GM21737 (cell line): ENCODE results near the gene SORBS2.

Source experiments
- ATAC-seq: cut with Tn5 transposase; IDR thresholded peaks from one replicate; pipeline ENCODE4 v1.9.1; 2021; ENCODE audit warnings: mild to moderate bottlenecking, moderate library complexity; ENCODE audit not compliant: unreplicated experiment

The SORBS2 gene

DNA sequence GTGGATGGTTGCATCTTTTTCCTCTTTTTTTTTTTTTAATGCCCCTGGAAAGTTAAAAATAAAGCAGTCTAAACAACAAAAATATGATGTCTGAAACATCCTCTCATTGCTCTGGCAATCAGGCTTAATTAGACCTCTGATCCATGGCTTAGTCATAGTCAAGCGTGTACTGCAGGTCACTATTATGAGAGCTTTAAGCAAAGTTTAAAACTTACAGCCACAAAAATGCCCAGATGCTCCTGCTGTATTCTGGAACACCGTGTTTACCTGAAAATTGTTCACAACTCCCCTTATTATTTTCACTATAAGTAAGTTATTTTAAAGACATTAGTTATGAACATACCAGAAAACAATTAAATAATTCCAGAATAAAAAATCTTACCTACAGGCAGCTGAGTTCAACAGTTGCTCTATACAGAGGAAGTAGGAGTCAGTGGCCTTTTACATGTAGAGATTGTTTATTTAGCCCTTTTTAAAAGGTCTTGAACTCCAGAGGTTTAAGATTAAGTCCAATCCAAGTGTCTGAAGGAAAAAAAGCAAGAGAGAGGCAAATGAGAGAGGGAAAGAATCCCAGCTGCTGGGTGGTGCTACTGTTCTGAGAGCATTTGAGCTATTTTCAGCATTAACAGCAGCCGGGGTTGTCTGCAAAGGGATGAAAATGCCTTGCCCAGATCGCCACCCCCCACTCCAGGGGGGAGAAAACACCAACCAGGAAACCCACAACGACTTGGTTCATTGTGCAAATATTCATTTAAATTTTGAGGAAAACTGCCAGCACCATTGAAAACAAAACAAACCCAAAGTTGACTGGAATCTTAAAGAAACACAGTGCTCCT lies 36.9 kb downstream of the SORBS2 start:
- no peak for ATAC-seq

DNA sequence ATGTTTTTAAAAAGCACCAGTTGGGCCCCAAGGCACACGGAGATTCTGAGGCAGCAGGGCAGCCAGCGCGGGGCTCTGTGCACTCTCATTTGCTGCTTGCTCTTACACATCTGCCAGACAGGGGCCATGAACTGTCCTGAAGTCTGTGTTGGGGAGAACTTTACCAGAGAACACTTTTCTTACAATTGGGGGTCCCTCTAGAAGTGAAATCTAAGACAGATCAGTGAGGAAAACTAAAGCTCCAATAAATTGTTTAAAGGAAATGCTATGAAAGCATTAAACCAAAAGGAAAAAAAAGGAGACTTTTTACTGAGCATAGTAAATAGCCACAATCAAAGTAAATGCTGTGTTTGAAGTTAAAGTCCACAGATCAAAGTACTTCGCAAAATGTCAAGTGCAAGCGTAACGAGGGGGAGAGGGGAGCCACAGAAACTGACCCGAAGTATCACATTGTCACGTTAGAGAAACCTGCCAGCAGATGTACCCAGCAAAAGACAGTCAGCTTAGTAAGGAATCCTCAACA lies 37.8 kb downstream of the SORBS2 start:
- no peak for ATAC-seq

DNA sequence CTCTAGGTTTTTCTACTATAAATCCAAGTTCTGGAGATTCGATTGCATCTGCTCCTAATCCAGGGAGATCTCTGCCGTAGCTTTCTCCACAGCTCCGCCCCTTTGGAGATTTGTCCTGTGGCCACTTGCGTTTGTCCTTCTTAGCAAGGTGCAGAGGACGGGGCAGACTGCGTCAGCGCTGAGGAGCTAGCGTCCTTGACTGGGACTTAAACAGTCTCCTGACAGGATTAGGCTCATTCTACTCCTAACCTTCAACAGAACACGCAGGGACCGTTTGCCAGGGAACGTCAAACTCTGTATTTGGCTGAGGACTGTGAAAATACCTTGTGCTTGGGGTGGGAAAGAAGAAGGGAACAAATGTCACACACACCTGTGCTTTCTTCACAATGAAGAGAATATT lies 38.6 kb downstream of the SORBS2 start:
- no peak for ATAC-seq

DNA sequence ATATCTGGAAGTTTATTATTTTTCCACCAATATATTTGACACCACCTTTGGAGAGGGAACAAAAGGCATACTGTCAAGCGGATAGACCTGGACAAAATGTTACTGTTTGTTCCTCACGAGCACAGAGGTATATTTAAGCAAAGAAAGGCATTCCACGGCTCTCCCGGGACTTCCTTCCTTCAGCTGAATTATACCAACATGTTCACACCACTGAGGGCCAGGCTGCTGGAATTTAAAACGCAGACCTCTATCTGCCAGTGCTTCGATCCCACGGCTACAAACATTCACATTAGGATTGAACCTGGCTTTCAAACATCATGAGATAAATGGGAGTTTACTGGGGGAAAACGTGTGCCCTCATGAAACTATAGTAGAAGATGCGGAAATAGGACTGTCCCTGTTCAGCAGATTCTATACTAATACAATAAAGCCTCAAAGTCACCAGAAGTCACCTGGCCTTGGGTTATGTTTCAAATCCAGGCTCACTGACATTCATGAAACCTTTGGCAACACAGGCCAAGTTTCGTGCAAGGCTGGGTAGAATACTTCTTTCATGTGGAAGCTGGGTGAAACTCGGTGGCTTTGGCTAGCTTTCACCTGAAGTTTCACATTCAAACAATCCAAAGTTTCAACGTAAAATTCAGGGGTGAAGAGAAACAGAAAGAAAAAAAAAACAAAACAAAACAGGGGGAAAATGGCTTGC lies 39.5 kb downstream of the SORBS2 start:
- ATAC-seq = no peak

DNA sequence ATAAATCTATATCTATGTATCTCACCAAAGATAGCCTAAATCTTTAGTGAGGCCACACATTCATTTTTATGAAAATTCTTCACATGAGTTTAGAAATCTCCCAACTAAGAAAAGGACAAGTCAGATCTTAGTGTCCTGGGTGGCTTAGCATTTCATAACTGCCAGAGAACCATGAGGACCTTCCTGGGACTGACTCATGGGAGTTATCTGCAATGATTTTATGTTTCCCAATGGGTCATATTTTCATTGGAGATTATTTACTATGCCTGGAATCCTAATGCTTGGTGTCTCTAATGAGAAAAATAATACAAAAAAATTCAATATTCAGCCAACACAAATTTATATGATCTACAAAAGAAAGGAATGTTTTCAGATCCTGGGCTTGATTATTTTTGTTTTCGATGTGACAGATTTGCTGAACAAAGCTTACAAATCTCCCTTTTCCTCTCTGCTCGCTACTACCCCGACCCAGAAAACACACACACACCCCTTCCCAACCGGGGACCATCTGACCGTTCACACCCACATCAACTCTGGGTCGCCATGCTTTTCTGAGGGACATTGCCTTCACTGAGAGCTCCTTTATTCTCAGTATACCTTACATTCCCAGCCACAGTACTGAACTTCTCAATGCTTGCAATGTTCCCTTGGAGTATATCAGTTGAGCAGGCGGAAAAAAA lies 40.1 kb downstream of the SORBS2 start:
- no peak for ATAC-seq

DNA sequence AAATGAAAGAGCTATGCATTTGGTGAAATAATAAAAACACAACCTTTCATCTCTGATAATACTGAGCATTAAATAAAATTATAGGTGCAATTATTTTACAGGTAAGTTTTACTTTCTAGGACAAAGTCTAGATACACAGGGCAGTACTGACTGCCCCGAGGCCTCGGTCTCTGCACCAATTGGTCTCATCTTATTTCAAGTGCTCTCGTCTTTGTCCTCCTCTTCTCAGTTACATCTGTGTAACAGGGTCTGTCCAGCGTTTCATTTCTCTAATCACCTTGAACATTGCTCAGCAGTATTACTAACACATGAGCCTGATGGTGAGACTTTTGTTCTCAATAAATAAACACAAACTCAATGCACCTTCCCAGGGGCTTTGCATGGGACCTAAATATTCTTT lies 44.5 kb downstream of the SORBS2 start:
- ATAC-seq = no peak

DNA sequence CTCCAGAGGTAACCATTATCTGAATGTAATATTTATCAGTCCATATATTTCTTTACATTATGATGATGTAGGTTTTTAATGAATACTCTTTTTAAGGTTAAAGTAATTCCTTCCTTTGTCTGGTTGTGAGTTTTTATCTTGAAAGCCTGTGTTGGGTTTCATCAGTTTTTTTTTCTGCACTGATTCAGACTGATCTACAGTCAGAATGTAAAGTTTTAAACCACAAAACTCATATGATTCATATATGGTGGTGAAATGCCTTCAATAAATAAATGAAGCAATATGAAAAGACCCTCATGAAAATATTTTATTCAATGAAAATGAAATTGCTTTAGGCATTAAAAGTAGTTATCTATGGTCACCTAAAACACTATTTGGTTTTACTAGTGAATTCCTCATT lies 47.1 kb downstream of the SORBS2 start:
- ATAC-seq = no peak

DNA sequence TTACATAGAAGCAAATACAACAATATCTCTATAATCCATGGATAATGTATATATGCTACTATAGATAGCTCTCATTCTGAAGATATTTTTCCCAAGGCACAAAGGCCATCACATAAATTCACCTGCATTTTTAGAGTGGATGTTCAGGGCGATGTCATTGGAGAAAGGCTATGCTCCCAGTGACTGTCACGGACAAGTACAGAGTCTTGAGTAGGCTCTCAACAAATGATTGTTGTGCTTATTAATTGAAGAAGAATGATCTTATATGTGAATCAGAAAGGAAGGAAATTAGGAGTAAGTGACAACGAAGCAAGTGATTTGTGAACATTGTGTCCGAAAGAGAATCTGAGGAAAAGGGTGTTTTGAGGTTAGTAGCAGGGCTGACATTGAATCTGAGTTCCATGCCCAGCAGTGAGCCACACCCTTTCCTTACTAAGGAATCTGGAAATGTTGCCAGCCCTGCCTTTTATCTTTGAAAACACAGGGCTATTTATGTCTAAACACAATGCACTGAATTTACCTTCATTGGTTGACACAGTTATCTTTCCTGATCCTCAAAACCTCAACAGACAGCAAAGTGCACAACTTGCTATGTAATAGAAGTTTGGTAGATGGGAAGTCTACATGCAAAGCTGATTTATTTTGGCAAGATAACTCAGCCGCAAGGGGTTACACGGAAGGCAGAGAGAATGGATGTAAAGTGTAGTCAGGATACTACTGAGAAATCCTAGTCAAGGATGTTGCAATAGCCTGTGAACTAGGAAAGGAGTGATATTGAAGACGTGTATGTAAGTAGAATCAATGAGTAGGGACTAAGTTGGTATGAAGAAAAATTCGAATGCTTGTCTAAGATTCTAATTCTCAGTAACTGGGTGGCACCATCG lies 50.4 kb downstream of the SORBS2 start:
- no peak for ATAC-seq

DNA sequence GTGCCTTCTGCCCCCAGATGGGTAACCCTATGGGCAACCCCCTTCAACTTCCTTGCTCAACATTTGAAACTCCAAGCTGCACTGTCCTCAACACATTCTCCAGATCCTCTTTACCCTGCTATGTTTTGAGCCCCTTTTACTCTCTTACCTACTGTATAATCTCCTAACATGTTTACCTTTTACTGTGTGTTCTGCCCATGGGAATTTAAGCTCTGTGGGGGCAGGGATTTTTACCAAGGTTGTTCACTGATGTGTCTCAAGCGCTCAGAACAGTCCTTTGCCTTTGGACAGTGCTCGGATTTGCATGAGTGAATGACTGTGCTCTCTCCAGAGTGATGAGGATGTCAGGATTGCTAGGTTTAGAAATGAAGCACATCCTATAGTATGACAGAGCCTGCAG lies 53.2 kb downstream of the SORBS2 start:
- no peak for ATAC-seq

DNA sequence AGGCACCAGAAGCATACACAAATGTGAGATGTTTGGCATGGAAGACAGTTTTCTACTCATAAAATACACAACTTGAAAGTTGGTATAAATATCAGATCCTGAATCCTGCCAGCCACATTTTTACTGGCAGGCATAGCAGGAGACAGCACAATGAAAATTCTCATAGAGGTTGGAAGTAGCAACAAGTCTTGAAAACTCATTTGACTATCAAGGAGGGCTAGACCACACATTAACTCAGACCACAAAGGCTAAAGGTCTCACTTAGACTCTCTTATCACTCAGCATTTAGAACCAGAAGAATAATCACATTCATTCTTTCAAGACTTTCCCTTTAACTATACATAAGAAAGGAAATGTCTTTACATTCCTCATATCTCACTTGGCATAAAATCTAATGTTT lies 56.5 kb downstream of the SORBS2 start:
- ATAC-seq = no peak

DNA sequence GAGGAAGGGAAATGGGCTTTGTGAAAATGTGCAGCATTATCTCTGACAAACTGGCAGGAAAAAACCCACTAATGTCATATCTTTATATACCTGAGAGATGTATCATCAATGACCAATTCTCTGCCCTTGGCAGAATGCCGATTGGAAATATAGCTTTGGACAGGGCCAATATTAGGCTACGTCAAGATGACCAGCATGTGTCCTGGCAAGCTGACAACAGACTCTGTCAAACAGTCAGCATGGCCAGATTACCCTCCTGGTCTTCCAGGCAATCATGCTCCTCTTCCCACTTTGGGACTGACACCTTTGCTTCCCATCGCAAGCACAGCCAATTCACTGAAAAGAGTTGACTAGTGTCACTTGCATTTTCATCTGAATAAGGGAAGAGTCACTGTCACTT lies 57.0 kb downstream of the SORBS2 start:
- ATAC-seq = no peak

DNA sequence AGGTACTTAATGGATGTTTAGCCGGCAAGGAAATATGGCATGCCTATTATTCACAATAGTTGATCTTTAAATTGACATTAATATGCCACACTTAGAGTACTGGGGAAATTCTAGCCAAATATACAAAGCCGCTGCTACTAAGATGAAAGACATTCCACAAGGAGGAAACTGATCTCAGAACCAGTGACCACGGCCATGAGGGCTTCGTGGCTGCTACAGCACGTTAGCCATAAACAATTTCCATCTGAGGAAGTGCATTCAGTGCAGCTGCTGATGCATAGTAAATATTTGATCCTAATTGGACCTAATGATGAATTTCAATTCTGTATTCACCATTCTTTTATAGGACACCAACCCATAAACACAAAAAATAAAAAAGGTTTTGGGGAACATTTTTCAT lies 59.1 kb downstream of the SORBS2 start:
- no peak for ATAC-seq

DNA sequence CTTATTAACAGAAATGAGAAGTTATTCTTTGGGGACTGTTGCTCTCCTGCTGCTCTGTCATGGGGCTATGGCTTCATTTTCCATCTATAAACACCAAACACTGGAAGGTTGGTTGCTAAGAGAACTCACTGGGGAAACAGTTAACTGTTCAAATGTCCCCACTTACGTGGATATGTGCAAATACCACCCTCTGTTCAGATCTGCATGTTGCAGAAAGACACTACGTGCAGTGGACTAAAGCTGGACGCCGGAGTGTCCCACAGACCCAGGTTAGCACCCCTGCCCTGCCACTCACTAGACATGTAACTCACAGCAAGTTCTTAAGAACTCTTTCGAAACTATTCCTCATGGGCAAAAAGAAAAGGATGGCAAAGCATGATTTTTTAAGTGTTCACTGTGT lies 62.1 kb downstream of the SORBS2 start:
- ATAC-seq = no peak

DNA sequence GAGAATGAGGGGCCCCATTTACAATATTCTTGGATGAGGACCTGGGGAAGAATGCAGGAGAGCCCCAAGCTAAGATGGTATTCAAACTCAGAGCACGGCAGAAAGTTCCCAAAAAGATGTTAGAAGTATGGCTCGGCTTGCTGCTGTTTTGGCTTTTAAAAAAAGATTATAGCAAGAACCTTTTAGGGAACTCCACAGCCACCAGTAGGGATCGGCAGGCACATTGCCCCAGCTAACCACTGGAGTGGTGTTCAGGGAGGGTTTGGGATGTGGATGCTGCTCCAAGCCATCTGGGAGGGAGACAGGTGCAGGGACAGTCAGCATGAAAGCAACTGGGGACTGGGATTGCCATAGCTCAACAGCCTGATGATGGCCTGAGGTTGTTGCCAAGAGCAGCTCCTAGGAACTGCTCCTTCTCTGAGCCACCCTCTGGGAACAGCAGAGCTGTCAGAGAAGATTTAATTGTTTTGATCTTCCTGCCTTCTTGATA lies 63.0 kb downstream of the SORBS2 start:
- ATAC-seq = no peak

DNA sequence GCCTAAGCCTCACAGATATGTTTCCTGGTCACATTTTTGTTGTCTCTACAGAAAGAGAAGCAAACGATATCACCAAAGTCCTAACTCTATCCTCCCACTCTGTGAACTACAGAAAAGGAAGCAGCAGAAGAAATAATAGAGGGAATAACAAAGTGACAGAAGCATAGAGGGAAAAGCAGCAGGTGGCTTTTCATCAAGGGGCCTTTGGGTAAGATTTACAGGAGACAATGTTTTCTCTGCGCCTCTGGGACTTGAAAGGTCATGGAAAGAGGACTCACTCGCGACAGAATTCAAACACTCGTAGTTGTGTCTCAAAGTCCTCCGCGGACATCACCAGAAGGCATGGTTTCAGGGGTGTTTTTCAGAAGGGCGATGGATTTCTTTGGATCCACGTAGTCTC lies 66.1 kb downstream of the SORBS2 start:
- no peak for ATAC-seq

DNA sequence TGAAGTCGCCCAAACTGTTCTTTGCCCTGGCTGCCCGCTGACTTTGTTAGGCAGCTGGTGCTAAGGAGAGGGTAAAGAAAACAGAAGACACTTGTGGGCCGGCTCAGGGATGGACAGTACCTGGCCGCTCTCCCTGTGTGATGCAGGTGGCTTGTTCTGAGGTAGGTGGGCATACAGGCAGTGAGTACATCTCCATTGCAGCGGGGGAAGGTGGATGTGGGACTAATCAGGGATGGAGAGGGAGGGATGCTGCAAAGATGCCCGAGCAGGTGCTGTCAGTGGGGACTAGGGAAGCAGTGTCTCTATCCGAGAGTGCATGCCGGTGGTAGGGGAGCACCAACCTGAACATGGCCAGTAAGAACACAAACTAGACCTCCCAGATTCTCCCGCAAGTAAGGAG lies 67.0 kb downstream of the SORBS2 start:
- ATAC-seq = no peak

DNA sequence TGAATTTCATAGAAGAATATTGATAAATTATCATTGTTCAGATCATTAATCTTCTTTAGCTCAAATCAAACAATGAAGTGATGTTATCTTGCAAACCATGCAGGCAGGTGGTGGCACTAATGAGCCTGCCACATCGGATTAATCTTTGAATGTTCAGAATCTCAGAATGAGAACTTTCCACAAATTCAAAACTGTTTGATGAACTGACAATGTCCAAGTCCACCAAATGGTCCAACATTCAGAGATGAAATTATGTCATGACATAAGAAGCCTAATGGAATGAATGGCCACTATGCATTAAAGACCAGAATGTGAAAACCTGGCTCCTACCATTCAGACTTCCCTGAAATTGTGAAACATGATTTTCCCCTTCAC lies 67.5 kb downstream of the SORBS2 start:
- ATAC-seq = no peak

DNA sequence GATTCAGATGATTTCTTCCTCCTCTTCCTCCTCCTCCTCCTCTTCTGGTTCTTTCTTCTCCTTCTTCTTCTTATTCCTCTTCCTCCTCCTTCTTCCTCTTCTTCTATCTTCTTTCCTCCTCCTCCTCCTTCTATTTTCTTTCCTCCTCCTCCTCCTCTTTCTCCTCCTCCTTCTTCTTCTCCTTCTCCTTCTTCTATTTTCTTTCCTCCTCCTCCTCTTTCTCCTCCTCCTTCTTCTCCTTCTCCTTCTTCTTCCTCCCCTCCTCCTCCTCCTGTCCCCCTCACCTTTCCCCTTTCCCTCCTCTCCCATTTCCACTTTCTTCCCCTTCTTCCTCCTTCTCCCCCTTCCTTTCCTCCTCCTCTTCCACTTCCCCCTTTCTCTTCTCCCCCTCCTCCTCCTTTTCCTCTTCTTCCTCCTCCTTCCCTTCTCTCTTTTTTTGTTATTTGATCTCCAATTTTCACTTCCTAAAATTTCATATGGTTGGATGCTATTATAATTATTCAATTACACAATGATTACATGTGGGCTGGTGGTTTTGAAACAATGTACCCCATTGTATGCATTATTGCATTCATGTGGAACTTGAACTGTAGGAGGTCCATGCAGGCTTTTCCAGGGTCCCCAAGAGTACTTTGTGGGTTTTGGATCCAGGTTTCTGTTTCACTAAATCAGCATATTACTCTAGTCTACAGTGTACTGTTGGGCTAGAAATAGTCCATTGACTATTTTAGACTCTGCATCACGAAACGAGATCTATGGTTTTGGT lies 68.1 kb downstream of the SORBS2 start:
- ATAC-seq = no peak

DNA sequence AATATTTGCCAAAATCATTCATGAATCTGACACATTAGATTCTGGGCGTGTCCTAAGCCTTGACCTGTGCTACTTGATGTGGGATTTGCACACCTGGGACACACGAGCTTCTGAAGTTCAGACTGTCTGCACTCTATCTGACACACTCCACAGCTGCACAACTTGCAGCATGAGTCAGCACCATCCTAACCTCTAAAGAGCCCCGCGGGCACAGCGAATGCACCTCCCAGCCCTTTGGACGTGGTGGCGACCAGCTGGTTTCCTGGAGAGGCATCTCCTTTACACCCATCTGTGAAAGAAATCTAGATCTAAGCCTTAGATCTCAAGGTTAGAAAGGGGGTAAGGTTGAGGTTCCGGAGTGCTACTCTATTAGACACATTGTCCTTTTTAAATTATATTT lies 69.2 kb downstream of the SORBS2 start:
- peak; percentile 52 for ATAC-seq

DNA sequence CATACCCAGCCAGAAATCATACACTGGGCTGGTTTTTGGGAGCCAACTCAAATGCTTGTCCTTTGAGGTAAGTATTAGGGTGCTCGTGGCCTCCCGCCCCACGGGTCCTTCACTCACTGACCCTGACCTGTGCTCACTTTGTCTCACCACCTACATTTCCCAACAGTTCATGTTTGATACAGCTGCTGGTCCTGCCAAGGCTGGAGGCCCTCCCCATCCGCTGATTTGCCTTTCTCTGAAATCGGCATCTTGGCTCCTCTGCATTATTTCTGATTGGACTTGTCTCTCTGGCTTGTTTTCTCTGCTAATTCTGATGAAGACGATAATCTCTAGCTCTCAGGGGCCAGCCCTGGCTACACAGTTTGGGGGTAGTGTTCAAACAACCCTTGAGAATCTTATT lies 70.2 kb downstream of the SORBS2 start:
- ATAC-seq = no peak
